Thyroid gland (tissue), 4 donors: ENCODE measurements around the gene CD40. TPM values are rescaled to one million over a fixed set of nuclear protein-coding genes. Genes with fewer than 3 reads are reported as not detected.

ENCODE experiments used
- DNase-seq, 2 donors: peaks; one replicate each; pipeline ENCODE4 v3.0.0-alpha.2; 2019
- H3K27ac ChIP-seq, 3 donors: fragments of 200-600 bp; sonication (generic); 1 replicate in 2 of 3; 2 replicates in 1 of 3; pipeline ENCODE4 v1.5.1; 2016 to 2019; ENCODE audit warnings: mild to moderate bottlenecking in 1 of 3, moderate library complexity in 1 of 3
- H3K27me3 ChIP-seq: fragments of 200-600 bp; sonication (generic); one replicate; pipeline ENCODE4 v1.5.1; 2019
- H3K36me3 ChIP-seq, 2 donors: fragments of 200-600 bp; sonication (generic); one replicate each; pipeline ENCODE4 v1.5.1; 2016 to 2019
- H3K4me1 ChIP-seq, 2 donors: fragments of 200-600 bp; sonication (generic); one replicate each; pipeline ENCODE4 v1.5.1; 2017 to 2019
- H3K4me3 ChIP-seq, 3 donors: fragments of 200-600 bp; sonication (generic); replicated peaks in 1 of 3; 1 replicate in 2 of 3; 2 replicates in 1 of 3; pipeline ENCODE4 v1.5.1; 2016; ENCODE audit warnings: mild to moderate bottlenecking in 1 of 3
- H3K9me3 ChIP-seq: fragments of 200-600 bp; sonication (generic); one replicate; pipeline ENCODE4 v1.5.1; 2017
- POLR2A ChIP-seq, 2 donors: fragments of 450-650 bp; IDR thresholded peaks; one replicate each; pipeline ENCODE4 v1.6.1; 2017; ENCODE audit warnings: antibody characterized with exemption in 2 of 2, mild to moderate bottlenecking in 2 of 2, moderate library complexity in 1 of 2
- WGBS, 2 donors: methylation state at CpG; one replicate each; pipeline ENCODE4 v1.1.5; 2017; 5-methylcytosine and 5-hydroxymethylcytosine counted together
- intact Hi-C: fragments of 100-400 bp; cut with DNase I; formaldehyde crosslinking; loops from one replicate; pipeline ENCODE4 v1.15.1; 2023
- total RNA-seq, 4 donors: library from RNA; depleted of rRNA; stranded (reverse); fragments of >200 nt; gene quantifications; one replicate each; pipeline ENCODE4 v1.2.3, GENCODE V29; 2016
- TF ChIP-seq, protein P1 (sequence below), 6 experiments: fragments of 200-600 bp in 3 of 6; fragments of 450-650 bp in 3 of 6; sonication (generic) in 3 of 6; IDR thresholded peaks; one replicate each; pipeline ENCODE4 v1.5.1; 2016 to 2019; ENCODE audit warnings: antibody characterized with exemption in 6 of 6, mild to moderate bottlenecking in 2 of 6, inconsistent platforms in 1 of 6, moderate library complexity in 1 of 6

Gene CD40
- total RNA-seq, result 10 to 100 TPM; 13.0 to 15.9 (median 15.0) TPM

DNA sequence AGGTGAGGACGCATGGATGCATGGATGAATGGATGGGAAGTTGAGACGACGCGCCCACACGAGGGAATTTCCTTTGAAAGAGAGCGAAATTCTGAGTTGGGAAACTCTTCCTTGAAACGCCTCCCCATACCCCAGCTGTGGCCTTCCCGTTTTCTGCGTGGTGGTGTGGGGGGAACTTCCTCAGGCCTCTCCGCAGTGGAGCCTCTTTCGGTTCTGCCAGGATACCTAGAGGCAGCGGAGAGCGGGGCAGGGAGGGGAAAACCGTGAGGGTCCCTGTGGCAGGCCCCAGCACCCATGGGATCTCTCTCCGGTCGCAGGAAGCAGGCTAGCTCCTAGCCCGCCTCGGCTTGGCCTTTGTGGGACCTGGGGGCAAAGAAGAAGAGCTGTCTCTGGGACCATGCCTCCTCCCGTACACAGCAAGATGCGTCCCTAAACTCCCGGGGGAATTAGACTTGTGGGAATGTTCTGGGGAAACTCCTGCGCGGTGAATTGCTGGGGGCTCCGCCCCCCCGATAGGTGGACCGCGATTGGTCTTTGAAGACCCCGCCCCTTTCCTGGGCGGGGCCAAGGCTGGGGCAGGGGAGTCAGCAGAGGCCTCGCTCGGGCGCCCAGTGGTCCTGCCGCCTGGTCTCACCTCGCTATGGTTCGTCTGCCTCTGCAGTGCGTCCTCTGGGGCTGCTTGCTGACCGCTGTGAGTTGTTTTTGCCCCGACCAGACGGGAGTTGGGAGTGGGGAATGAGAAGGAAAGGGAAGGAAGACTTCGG is at the start of gene CD40:
Gene CD40, plus strand, starts transcription at position 611 of the 764 bp plus-strand sequence. Its CDS starts 30 bp downstream, at position 641.
- 15 to 17% methylated on average over 21 to 33 of the region's 40 CpGs for WGBS, 2 donors
- H3K4me3 ChIP-seq, result peak within 1 kb of the TSS in 2 of 3 donors; percentile 16 to 23
- intact Hi-C loops, result no loop called here
- H3K4me1 ChIP-seq, result peaks cover 13 to 17% of the 10 kb centered on the region in 2 donors
- DNase-seq, result peak; percentile 87 to 89
- H3K27ac ChIP-seq, result peak within 1 kb of the TSS; percentile 59 to 80 (median 75)
- no peaks in the 10 kb centered on the region for H3K9me3 ChIP-seq
- TF ChIP-seq POLR2A (IDR thresholded peaks at IDR 0.05), result peak in 1 of 2 donors; percentile 58
- TF ChIP-seq, protein P1, sequence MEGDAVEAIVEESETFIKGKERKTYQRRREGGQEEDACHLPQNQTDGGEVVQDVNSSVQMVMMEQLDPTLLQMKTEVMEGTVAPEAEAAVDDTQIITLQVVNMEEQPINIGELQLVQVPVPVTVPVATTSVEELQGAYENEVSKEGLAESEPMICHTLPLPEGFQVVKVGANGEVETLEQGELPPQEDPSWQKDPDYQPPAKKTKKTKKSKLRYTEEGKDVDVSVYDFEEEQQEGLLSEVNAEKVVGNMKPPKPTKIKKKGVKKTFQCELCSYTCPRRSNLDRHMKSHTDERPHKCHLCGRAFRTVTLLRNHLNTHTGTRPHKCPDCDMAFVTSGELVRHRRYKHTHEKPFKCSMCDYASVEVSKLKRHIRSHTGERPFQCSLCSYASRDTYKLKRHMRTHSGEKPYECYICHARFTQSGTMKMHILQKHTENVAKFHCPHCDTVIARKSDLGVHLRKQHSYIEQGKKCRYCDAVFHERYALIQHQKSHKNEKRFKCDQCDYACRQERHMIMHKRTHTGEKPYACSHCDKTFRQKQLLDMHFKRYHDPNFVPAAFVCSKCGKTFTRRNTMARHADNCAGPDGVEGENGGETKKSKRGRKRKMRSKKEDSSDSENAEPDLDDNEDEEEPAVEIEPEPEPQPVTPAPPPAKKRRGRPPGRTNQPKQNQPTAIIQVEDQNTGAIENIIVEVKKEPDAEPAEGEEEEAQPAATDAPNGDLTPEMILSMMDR (IDR thresholded peaks at IDR 0.05), result no peak
- H3K27me3 ChIP-seq, result no peaks in the 10 kb centered on the region
- no peaks in the 10 kb centered on the region for H3K36me3 ChIP-seq

DNA sequence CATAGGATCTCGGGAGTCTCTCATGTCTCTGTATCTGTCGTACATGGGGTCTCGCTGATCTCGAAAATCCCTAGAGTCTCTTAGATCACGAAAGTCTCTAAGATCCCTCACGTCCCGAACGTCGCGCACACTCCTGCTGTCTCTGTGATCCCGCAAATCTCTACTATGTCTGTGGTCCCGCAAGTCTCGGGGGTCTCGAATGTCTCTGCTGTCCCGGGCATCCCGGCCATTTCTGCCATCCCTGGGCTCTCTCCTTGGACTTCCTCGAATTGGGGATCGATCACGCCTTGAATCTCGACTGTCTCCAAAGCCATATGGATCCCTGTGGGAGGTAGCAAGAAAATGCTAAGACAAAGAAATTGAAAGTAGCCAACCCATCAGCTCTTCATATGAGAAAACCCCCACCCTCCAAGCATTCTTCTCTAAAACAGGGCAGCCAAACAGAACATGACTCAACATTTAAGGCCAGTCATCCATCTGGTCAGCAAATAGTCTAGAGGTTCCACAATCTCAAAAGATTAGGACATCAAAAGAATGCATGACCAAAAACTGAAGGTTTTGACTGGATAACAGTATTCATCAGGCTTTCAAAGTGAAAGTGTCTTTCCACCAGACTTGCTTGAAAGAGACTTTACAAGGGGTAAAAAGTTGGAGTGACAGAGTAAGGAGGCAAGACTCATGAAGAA is 47.8 kb upstream of the CD40 start:
- intact Hi-C loops, result no loop called here
- WGBS, 2 donors, result 95 to 96% methylated on average over 20 of the region's 20 CpGs

DNA sequence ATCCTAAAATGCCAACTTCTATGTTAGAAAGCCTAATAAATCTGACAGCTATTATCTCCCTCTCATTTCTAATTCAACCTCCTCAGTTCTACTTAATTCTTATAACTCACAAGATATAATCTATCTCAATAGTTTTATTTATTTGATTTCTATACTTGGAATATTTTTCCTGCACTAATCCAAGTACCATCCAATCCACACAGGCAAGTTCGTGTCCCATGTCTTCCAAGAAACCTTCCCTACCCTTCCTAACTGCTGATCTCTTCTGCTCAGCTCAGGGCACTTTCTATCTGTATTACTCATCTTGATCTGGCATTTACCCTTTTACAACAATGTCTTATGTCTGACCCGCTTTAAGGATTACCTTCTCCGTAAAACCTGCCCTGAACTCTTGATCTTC is 46.5 kb upstream of the CD40 start:
- 89 to 93% methylated on average over 3 of the region's 3 CpGs for WGBS, 2 donors
- no peak overlapping the region for H3K27ac ChIP-seq
- peaks cover 41 to 43% of the 10 kb centered on the region in 2 donors for H3K36me3 ChIP-seq
- no peak for DNase-seq
- TF ChIP-seq, protein P1 (IDR thresholded peaks at IDR 0.05), result no peak
- no peak for TF ChIP-seq POLR2A (IDR thresholded peaks at IDR 0.05)
- intact Hi-C loops, result no loop called here
- H3K4me3 ChIP-seq, result no peak overlapping the region
- no peaks in the 10 kb centered on the region for H3K9me3 ChIP-seq
- H3K4me1 ChIP-seq, result peaks cover 0 to under 1% of the 10 kb centered on the region in 2 donors
- no peaks in the 10 kb centered on the region for H3K27me3 ChIP-seq

More for the DNA sequence above, 47.8 kb upstream of the CD40 start:
- Histone ChIP-seq H3K9me3 (no peaks in the 10 kb centered on the region), H3K36me3 (peaks cover 48 to 55% of the 10 kb centered on the region in 2 donors), H3K4me3 (no peak overlapping the region), H3K27me3 (no peaks in the 10 kb centered on the region), H3K4me1 (no peaks in the 10 kb centered on the region), H3K27ac (no peak overlapping the region)
- TF ChIP-seq POLR2A (IDR thresholded peaks at IDR 0.05), result no peak
- TF ChIP-seq, protein P1 (IDR thresholded peaks at IDR 0.05), result no peak
- DNase-seq, result no peak

DNA sequence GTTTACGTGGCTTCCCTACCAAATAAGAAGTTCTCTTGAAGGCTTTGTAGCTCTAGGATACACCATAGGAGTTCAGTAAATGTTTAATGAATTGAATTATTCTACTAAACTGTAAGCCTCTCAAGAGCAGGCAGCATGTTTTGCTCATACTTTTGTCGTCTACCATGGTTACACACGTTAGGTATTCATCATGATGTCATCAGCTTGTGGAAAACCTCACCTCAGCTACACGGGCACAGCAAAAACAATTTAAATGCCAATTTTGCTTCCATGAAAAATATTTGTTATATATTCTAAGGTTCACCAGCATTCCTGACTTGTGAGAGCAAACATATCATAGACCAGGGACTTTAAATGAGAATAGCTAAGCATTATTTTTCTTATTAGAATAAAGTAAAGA is 45.1 kb upstream of the CD40 start:
- Histone ChIP-seq H3K4me1 (peaks cover 0 to 6% of the 10 kb centered on the region in 2 donors), H3K9me3 (no peaks in the 10 kb centered on the region), H3K27ac (no peak overlapping the region), H3K36me3 (peaks cover 31 to 37% of the 10 kb centered on the region in 2 donors), H3K27me3 (no peaks in the 10 kb centered on the region), H3K4me3 (no peak overlapping the region)
- intact Hi-C loops, result no loop called here
- 92 to 94% methylated on average over 4 of the region's 4 CpGs for WGBS, 2 donors
- no peak for TF ChIP-seq POLR2A (IDR thresholded peaks at IDR 0.05)
- TF ChIP-seq, protein P1 (IDR thresholded peaks at IDR 0.05), result no peak
- no peak for DNase-seq

DNA sequence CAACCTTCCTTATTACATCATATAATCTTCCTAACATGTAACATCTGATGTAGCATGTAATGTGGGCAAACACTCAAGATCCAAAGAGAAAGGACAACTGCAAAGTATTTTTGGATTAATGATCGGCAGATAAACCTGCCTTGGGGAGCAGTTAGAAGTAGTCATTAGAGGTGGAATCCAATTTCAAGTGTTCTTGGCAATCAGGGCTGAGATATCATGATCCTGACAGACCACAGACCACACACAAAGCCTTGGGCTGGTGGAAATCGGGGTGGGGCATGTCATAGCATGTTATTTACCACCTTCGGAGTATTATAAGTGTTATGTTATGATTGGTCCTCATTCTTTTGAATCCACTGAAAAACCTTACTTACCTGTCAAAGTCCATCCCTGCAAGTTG is 44.7 kb upstream of the CD40 start:
- Histone ChIP-seq H3K4me1 (peaks cover 0 to 6% of the 10 kb centered on the region in 2 donors), H3K27ac (no peak overlapping the region), H3K4me3 (no peak overlapping the region), H3K9me3 (no peaks in the 10 kb centered on the region), H3K27me3 (no peaks in the 10 kb centered on the region), H3K36me3 (peaks cover 31 to 34% of the 10 kb centered on the region in 2 donors)
- TF ChIP-seq, protein P1 (IDR thresholded peaks at IDR 0.05), result no peak
- no peak for TF ChIP-seq POLR2A (IDR thresholded peaks at IDR 0.05)
- 88 to 92% methylated on average over 3 of the region's 3 CpGs for WGBS, 2 donors
- no peak for DNase-seq
- intact Hi-C loops, result no loop called here
